GM12878 (cell line): ENCODE results near the gene CDCP1.

ENCODE experiments used
- CTCF ChIP-seq, 3 experiments: IDR thresholded peaks in 2 of 3; conservative IDR thresholded peaks in 1 of 3; 2 replicates each; pipeline ENCODE4 v1.5.1; 2011; ENCODE audit warnings: low read depth in 3 of 3, low read length in 3 of 3, mild to moderate bottlenecking in 3 of 3, control low read depth in 2 of 3, moderate library complexity in 2 of 3, inconsistent platforms in 1 of 3, mixed read lengths in 1 of 3; ENCODE audit not compliant: control insufficient read depth in 2 of 3, insufficient read depth in 1 of 3; ENCODE audit errors: extremely low read depth in 1 of 3
- EZH2 ChIP-seq: IDR thresholded peaks from 2 replicates; pipeline ENCODE4 v1.6.1; 2012; ENCODE audit warnings: low read depth, mild to moderate bottlenecking, control low read depth, inconsistent platforms, low read length, borderline replicate concordance; ENCODE audit not compliant: control insufficient read depth
- HDAC2 ChIP-seq: fragments of 200-600 bp; sonication (generic); IDR thresholded peaks from 2 replicates; pipeline ENCODE4 v1.6.1; 2017
- HDAC6 ChIP-seq: fragments of 200-600 bp; sonication (generic); IDR thresholded peaks from one replicate; pipeline ENCODE4 v1.8.0; 2017; ENCODE audit warnings: antibody characterized with exemption; ENCODE audit not compliant: unreplicated experiment
- JUND ChIP-seq: IDR thresholded peaks from 2 replicates; pipeline ENCODE4 v1.6.1; 2012; ENCODE audit warnings: low read depth, mild to moderate bottlenecking, low read length, improper control_type of control experiment, moderate library complexity
- MEF2A ChIP-seq: IDR thresholded peaks from 2 replicates; pipeline ENCODE4 v1.6.1; 2011; ENCODE audit warnings: low read depth, mild to moderate bottlenecking, low read length, moderate library complexity; ENCODE audit not compliant: insufficient read depth
- POLR2AphosphoS2 ChIP-seq: IDR thresholded peaks from 2 replicates; pipeline ENCODE4 v1.6.1; 2011; ENCODE audit warnings: low read depth, mild to moderate bottlenecking, low read length, improper control_type of control experiment, moderate library complexity

GRCh38 chr3:45180051-45180450, 33.9 kb upstream of the CDCP1 start:
- no peak for TF ChIP-seq JUND
- TF ChIP-seq CTCF (IDR thresholded peaks at IDR 0.05 in 2 of 3, conservative IDR thresholded peaks at IDR 0.05 in 1 of 3; ENCODE audit: control insufficient read depth in 2 of 3, extremely low read depth in 1 of 3, insufficient read depth in 1 of 3, low read depth in 3 of 3, low read length in 3 of 3) = no peak
- no peak for TF ChIP-seq EZH2
- TF ChIP-seq HDAC2 = no peak
- TF ChIP-seq POLR2AphosphoS2 = no peak
- TF ChIP-seq MEF2A = no peak
- TF ChIP-seq HDAC6 = no peak
